ENCODE data around the gene NEO1.

The NEO1 gene, protein sequence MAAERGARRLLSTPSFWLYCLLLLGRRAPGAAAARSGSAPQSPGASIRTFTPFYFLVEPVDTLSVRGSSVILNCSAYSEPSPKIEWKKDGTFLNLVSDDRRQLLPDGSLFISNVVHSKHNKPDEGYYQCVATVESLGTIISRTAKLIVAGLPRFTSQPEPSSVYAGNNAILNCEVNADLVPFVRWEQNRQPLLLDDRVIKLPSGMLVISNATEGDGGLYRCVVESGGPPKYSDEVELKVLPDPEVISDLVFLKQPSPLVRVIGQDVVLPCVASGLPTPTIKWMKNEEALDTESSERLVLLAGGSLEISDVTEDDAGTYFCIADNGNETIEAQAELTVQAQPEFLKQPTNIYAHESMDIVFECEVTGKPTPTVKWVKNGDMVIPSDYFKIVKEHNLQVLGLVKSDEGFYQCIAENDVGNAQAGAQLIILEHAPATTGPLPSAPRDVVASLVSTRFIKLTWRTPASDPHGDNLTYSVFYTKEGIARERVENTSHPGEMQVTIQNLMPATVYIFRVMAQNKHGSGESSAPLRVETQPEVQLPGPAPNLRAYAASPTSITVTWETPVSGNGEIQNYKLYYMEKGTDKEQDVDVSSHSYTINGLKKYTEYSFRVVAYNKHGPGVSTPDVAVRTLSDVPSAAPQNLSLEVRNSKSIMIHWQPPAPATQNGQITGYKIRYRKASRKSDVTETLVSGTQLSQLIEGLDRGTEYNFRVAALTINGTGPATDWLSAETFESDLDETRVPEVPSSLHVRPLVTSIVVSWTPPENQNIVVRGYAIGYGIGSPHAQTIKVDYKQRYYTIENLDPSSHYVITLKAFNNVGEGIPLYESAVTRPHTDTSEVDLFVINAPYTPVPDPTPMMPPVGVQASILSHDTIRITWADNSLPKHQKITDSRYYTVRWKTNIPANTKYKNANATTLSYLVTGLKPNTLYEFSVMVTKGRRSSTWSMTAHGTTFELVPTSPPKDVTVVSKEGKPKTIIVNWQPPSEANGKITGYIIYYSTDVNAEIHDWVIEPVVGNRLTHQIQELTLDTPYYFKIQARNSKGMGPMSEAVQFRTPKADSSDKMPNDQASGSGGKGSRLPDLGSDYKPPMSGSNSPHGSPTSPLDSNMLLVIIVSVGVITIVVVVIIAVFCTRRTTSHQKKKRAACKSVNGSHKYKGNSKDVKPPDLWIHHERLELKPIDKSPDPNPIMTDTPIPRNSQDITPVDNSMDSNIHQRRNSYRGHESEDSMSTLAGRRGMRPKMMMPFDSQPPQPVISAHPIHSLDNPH (N-terminal part only)

DNA sequence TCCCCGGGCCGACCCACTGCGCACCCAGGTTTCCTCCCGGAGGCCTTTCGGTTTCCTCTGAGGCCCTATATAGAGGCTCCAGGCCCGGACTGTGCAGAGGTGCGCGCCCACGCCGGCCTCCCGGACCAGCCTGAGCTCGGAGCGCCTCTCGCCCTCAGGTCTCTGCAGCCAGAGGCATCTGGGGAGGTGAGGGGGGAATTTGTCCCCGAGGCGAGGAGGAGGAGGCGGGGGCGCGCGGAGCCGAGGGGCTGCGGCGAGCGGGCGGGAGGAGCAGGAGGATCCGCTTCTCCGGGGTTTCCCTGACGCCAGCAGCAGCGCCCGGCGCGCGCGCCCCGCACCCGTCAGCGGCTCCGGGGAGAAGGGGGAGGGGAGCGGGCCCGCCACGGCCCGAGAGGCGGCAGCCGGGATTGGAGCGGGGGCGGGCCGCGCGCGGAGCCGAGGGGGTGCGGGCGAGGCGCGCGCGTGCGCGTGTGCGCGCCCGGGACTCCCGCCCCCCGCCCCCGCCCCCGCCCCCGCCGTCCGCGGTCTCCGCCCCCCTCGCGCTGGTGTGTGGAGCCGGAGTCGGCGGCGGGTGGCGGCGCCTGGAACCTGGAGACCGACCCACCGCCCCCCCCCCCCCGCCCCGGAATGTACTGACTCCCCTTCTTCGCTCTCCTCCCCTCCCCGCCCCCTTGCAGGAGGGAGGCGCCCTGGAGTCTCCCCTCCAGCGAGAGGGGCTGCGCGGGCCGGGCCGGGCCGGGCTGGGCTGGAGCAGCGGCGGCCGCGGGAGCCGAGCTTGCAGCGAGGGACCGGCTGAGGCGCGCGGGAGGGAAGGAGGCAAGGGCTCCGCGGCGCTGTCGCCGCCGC is at the start of gene NEO1:
TSS of gene NEO1 (plus strand) at position 657 of the 846 bp plus-strand sequence. CDS start 213 bp downstream, outside the sequence.
- TF ChIP-seq, protein P1, sequence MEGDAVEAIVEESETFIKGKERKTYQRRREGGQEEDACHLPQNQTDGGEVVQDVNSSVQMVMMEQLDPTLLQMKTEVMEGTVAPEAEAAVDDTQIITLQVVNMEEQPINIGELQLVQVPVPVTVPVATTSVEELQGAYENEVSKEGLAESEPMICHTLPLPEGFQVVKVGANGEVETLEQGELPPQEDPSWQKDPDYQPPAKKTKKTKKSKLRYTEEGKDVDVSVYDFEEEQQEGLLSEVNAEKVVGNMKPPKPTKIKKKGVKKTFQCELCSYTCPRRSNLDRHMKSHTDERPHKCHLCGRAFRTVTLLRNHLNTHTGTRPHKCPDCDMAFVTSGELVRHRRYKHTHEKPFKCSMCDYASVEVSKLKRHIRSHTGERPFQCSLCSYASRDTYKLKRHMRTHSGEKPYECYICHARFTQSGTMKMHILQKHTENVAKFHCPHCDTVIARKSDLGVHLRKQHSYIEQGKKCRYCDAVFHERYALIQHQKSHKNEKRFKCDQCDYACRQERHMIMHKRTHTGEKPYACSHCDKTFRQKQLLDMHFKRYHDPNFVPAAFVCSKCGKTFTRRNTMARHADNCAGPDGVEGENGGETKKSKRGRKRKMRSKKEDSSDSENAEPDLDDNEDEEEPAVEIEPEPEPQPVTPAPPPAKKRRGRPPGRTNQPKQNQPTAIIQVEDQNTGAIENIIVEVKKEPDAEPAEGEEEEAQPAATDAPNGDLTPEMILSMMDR (IDR thresholded peaks at IDR 0.05), result no peak

- TF ChIP-seq, protein P1 (IDR thresholded peaks at IDR 0.05), result no peak
Measured at GRCh38 chr15:73004462-73004861, 47.8 kb upstream of the NEO1 start.

DNA sequence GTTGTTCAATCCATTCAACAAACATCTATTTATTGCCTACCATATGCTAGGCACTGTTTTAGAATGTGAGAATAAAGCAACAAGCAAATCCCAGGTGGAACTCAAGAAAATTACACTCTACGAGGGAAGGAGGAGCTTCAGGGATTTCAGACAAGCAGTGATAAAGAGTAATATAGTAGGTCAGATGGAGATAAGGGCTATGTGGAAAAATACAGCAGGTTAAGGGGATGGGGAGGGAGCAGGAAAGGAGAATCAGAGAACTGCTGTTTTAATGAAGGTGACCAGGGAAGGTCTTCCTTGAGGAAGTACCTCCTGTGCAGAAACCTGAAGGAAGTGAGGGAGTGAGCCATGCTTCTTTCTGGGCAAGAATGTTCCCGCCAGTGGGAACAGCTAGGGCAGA is 47.2 kb upstream of the NEO1 start:
- TF ChIP-seq, protein P1 (IDR thresholded peaks at IDR 0.05), result no peak

GRCh38 chr15:73005446-73005845 is 46.8 kb upstream of the NEO1 start:
- TF ChIP-seq, protein P1 (IDR thresholded peaks at IDR 0.05), result no peak

DNA sequence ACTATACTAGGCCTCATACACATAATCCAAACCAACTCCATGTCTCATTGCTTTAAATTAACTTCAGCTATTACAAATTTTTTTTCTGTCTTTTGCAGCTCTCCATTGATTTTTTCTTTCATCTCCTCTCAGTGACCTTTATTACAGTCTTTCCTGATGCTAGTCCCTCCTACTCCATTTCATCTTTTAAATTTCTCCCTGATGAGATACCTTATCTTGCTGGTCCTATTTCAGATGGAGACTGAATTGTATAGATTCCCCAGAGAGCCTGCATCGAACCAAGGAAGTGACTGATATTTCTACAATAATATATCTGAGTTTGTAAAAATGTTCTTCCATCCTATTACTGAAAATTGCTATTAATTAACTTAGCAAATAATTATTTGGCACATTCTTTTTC is 45.7 kb upstream of the NEO1 start:
- TF ChIP-seq, protein P1 (IDR thresholded peaks at IDR 0.05), result no peak

DNA sequence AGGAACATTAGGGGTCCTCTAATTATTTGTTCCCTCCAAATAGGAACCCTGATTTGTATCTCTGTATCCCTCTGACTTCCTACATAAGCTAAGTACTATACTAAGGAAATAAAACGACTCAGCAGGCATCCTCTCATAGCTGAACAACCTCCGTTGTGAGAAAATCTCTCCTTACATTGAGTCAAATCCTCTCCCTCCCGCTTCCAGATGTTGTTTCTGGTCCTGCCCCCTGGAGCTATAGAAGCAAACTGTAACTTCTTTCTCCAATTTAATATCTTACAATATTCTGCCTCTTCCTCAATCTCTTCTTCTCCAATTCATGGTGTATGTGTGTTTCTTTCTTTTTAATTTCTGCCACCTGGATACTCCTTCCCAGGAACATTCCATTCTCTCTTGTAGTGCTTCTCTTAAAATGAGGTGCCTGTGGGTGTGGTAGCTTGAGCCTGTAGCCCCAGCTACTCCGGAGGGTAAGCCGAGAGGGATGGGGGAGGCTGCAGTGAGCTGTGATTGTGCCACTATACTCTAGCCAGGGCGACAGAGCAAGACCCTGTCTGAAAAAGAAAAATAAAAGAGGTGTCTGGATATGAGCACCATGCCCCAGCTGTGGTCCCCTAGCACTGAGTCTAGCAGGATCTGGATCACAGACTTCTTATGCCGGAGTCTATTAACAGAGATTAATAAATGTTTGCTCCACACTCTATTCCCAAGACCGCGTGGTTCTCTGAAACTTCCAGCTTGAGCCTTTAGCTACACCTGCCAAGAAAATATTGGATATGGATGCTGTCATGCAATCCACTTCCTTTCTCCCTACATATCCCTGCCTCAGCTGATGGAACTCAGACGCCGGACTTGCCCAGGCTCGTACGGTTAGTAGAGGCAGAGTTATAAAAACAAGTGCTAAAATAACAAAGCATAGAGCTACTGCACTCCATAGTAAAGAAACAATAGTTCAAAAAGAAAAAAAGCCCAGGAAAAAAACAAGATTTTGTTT is 42.9 kb upstream of the NEO1 start:
- TF ChIP-seq, protein P1 (IDR thresholded peaks at IDR 0.05), result no peak
